ENCODE data around the gene PPP2R5C. TPM values are rescaled to one million over a fixed set of nuclear protein-coding genes. Genes with fewer than 3 reads are reported as not detected.
A peak's percentile ranks its signal among the peaks of the same experiment; 100 is the strongest.
"Not testable (repeated sequence)": the region's sequence is repeated elsewhere in the genome, so short reads cannot be mapped to it uniquely, and the experiment has no call there.

PPP2R5C gene
- total RNA-seq, 1 donor from 2014 or later: 63.5 TPM

DNA sequence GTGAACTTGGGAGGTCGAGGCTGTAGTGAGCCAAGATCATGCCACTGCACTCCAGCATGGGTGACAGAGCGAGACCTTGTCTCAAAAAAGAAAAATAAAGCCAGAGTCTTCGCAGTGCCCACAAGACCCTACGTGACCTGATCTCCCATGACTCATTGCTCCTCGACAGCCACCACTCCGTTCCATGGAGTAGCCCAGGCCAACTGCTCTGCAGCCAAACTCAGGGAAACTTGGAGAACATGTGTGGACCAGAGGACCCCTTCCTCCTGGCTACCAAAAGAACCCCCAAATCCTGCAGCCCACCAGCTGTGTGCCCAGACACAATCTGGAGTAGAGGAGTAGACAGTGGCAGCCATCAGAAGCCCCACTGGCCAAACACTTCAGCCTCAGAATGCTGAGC, 32.1 kb upstream of the PPP2R5C start:
- no peak for DNase-seq (ENCODE audit: low read depth)
- H3K4me3 ChIP-seq (ENCODE audit: low read depth, low read length): no peak overlapping the region
- TF ChIP-seq, protein P1, sequence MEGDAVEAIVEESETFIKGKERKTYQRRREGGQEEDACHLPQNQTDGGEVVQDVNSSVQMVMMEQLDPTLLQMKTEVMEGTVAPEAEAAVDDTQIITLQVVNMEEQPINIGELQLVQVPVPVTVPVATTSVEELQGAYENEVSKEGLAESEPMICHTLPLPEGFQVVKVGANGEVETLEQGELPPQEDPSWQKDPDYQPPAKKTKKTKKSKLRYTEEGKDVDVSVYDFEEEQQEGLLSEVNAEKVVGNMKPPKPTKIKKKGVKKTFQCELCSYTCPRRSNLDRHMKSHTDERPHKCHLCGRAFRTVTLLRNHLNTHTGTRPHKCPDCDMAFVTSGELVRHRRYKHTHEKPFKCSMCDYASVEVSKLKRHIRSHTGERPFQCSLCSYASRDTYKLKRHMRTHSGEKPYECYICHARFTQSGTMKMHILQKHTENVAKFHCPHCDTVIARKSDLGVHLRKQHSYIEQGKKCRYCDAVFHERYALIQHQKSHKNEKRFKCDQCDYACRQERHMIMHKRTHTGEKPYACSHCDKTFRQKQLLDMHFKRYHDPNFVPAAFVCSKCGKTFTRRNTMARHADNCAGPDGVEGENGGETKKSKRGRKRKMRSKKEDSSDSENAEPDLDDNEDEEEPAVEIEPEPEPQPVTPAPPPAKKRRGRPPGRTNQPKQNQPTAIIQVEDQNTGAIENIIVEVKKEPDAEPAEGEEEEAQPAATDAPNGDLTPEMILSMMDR (conservative IDR thresholded peaks at IDR 0.05; ENCODE audit: low read depth, low read length): no peak

DNA sequence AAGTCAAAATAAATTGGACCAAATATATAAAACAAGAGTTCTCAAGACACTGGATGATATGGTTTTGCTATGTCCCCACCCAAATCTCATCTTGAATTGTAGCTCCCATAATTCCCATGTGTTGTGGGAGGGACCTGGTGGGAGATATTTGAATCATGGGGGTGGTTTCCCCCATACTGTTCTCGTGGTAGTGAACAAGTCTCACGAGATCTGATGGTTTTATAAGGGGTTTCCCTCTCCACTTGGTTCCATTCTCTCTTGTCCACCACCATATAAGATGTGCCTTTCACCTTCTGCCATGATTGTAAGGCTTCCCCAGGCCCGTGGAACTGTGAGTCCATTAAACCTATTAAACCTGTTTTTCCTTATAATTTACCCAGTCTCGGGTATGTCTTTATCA, 31.4 kb upstream of the PPP2R5C start:
- DNase-seq (ENCODE audit: low read depth); H3K4me3 ChIP-seq (ENCODE audit: low read depth, low read length): not testable (repeated sequence)

DNA sequence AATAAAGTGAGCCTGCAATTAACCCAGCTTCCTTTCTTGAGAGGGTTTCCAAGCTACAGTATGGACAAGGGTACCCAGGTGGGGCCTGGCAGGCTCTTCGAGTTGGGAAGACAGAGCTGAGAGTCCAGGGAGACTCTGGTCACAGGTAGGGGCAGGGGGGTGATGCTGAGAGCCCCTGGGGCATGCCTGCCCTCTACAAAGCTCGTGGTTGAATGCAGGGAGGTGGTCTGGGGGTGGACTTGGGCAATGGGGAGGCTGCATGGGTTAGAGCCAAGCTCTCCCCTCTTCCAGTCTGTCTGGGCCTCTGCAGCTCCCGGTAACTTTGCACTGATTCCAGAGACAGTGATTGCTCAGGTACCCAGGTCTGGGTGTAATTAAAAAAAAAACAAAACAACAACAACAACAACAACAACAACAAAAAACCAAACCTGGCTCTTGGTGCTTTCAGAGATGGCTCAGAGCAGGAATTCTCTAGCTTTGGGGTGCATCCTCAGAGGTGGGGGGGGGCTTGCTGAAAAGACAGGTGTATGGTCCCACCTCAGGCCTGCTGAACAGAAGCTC, 30.8 kb upstream of the PPP2R5C start:
- no peak overlapping the region for H3K4me3 ChIP-seq (ENCODE audit: low read depth, low read length)
- TF ChIP-seq, protein P1 (conservative IDR thresholded peaks at IDR 0.05; ENCODE audit: low read depth, low read length): no peak
- DNase-seq (ENCODE audit: low read depth): no peak

DNA sequence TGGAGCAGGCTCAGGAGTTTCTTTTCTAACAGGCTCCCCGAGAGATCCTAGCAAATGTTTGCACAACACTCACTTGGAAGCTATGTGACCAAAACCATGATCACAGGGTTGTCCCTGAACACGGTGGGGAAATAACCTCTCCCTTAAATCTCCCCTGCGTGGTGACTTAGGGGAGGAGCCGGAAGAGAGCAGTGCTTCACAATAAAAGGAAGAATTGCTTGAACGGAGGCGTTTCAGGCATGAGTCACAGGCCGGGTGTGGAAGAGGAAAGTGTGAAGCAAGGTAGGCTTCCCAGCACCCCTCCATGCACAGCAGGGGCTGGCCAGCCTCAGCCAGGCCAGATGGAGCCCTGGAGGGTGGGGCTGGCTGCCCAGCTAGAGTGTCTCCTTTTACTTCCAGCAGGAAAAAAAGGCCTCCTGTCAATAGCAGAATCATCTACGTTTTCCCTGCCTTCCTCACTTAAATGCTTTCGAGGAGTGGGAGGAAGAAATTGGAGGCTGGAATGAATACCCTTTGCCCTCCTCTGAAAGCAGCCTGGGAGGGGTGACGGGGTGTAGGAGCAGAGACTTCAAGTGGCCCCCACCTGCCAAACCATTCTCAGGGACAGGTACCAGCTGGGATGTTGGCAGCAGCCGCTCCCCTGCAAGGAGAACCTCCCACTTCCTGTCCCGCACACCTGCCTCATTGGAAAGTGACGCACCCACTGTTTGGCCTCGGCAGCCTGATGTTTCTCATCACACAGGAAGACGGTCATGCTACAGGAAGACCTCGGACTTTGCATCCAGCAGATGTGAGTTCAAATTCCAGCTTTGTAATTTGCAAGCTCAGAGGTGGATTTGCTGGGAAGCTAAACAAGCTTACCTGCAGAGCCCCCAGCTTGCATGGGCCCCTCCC, 30.1 kb upstream of the PPP2R5C start:
- peak overlapping the region; percentile 10 for H3K4me3 ChIP-seq (ENCODE audit: low read depth, low read length)
- TF ChIP-seq, protein P1 (conservative IDR thresholded peaks at IDR 0.05; ENCODE audit: low read depth, low read length): no peak
- peak; percentile 88 for DNase-seq (ENCODE audit: low read depth)

DNA sequence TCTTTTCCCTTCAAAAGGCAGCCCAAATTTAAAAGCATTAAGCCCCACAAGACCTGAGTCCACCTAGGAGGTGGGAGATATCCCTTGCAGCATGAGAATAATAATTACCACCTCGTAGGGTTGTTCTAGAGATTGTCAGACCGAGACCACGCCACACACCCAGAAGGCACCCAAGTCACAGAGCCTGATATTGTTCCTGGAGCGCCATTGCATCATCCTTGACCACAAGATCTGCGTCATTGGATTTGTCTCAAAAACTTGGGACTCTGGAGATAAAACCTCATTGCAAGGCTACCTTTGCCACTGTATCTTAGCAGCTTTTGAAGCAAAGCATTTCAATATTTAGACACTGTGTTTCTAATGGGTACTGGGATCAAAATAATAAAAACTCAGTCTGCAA, 29.4 kb upstream of the PPP2R5C start:
- no peak overlapping the region for H3K4me3 ChIP-seq (ENCODE audit: low read depth, low read length)
- TF ChIP-seq, protein P1 (conservative IDR thresholded peaks at IDR 0.05; ENCODE audit: low read depth, low read length): no peak
- DNase-seq (ENCODE audit: low read depth): no peak

DNA sequence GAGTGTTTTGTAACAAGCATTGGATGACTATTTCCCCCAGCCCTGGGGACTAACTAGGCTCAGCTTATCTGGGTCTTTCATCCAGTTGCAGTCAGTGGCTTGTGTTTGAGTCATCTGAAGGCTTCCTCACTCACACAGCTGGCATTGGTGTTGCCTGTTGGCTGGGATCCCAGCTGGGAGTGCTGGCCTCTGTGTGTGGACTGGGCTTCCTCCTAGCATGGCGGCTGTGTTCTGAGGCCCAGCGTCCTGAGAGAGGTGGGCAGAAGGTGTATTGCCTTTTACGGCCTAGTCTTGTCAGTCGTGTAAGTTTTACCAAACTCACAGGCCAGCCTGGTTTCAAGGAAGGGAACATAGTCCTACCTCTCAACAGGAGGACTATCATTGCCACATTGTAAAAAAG, 28.3 kb upstream of the PPP2R5C start:
- DNase-seq (ENCODE audit: low read depth): no peak
- TF ChIP-seq, protein P1 (conservative IDR thresholded peaks at IDR 0.05; ENCODE audit: low read depth, low read length): no peak
- no peak overlapping the region for H3K4me3 ChIP-seq (ENCODE audit: low read depth, low read length)

DNA sequence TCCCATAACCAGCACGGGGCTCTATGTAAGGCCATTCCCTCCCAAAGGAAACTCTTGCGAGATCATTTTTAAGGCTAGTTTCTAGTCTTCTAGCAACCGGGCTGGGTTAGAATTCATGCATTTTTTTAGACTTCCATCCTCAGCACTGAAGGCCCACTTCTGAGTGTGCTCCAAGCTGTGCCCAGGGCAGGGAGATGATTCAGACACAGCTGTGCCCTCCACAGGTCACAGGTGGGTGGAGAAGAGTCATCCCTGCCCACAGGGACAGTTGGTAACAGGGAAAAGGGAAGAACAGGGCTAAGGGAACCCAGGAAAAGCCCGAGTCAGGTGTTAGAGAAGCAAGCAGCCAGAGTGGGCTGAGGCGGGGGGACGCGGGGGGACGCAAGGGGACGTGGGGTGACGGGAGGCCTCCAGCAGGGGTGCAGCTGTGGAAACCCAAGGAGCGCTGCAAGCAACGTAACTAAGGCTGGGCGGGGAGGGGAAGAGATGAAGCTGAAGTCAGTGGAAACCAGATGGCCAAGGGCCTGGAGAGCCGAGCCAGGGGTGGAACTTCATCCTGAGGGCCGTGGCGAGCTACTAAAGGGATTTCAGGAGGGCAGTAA, 27.2 kb upstream of the PPP2R5C start:
- no peak overlapping the region for H3K4me3 ChIP-seq (ENCODE audit: low read depth, low read length)
- TF ChIP-seq, protein P1 (conservative IDR thresholded peaks at IDR 0.05; ENCODE audit: low read depth, low read length): no peak
- DNase-seq (ENCODE audit: low read depth): no peak

All from epithelial cell of proximal tubule (primary cell).